ENCODE results near the gene TNKS1BP1.

GRCh38 chr11:57340039-57340615, 15.4 kb upstream of the TNKS1BP1 start:
- no peak for TF ChIP-seq EZH2 (IDR thresholded peaks at IDR 0.05; ENCODE audit: low read depth)
- no peak for TF ChIP-seq CTCF (conservative IDR thresholded peaks at IDR 0.05)

Data from PC-9 (cell line).